Kidney tubule cell (primary cell): ENCODE data around the gene ADAMTS2.
"Not testable (repeated sequence)": the region's sequence is repeated elsewhere in the genome, so short reads cannot be mapped to it uniquely, and the experiment has no call there.

Source experiments
- DNase-seq: peaks from one replicate; pipeline ENCODE4 v3.0.0-alpha.2; 2018; ENCODE audit warnings: low spot score

The ADAMTS2 gene

GRCh38 chr5:179325296-179326031 lies 19.8 kb downstream of the ADAMTS2 start:
- DNase-seq = no peak

- no peak for DNase-seq
Observed at GRCh38 chr5:179324760-179325295, 20.4 kb downstream of the ADAMTS2 start.

GRCh38 chr5:179324316-179324715 lies 20.9 kb downstream of the ADAMTS2 start:
- not testable (repeated sequence) for DNase-seq

GRCh38 chr5:179323026-179323870 lies 22.0 kb downstream of the ADAMTS2 start:
- DNase-seq = no peak

- no peak for DNase-seq
Observed at GRCh38 chr5:179322071-179323025, 22.9 kb downstream of the ADAMTS2 start.

GRCh38 chr5:179321206-179321987 lies 23.9 kb downstream of the ADAMTS2 start:
- DNase-seq = no peak

GRCh38 chr5:179319741-179320281 lies 25.4 kb downstream of the ADAMTS2 start:
- DNase-seq = no peak

- DNase-seq = no peak
Observed at GRCh38 chr5:179319123-179319522, 26.1 kb downstream of the ADAMTS2 start.

GRCh38 chr5:179318221-179318955 lies 26.9 kb downstream of the ADAMTS2 start:
- DNase-seq = no peak

GRCh38 chr5:179317411-179318220 lies 27.6 kb downstream of the ADAMTS2 start:
- no peak for DNase-seq

- no peak for DNase-seq
Observed at GRCh38 chr5:179316982-179317381, 28.3 kb downstream of the ADAMTS2 start.

GRCh38 chr5:179316111-179316551 lies 29.1 kb downstream of the ADAMTS2 start:
- no peak for DNase-seq

- DNase-seq = no peak
Observed at GRCh38 chr5:179315356-179315890, 29.8 kb downstream of the ADAMTS2 start.

GRCh38 chr5:179314606-179315355 lies 30.5 kb downstream of the ADAMTS2 start:
- DNase-seq = no peak

GRCh38 chr5:179313849-179314521 lies 31.3 kb downstream of the ADAMTS2 start:
- DNase-seq = peak; percentile 35

GRCh38 chr5:179312557-179313235 lies 32.6 kb downstream of the ADAMTS2 start:
- DNase-seq = no peak

GRCh38 chr5:179311581-179311980 lies 33.7 kb downstream of the ADAMTS2 start:
- no peak for DNase-seq
